AG09319 (cell line): ENCODE results near the gene IL3.

Experiments used
- DNase-seq: peaks from one replicate; pipeline ENCODE4 v3.0.0-alpha.2; 2010; ENCODE audit warnings: low read depth; ENCODE audit errors: extremely low read depth
- TF ChIP-seq, protein P1 (sequence below): IDR thresholded peaks from 2 replicates; pipeline ENCODE4 v1.5.1; 2011; ENCODE audit warnings: low read depth, mild to moderate bottlenecking, inconsistent platforms, low read length, moderate library complexity

The IL3 gene

DNA sequence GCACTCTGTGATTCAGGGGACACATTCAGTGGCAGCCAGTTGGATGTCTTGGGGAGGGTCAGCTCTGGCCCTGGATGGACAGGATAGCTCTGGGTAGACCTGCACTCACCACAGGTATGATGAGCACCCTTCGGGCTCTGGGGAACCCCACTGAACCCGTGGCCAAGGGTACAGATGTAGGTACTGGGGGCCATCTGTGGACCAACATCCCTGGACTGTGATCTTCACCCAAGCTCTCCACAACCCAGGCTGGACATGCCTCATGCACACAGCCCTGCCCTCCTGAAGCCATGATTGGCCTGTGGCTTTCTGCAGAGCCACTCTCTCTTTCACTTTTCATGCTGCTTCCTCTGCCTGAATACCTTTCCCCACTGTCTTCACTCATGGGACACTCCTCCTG lies 33.4 kb upstream of the IL3 start:
- no peak for DNase-seq

DNA sequence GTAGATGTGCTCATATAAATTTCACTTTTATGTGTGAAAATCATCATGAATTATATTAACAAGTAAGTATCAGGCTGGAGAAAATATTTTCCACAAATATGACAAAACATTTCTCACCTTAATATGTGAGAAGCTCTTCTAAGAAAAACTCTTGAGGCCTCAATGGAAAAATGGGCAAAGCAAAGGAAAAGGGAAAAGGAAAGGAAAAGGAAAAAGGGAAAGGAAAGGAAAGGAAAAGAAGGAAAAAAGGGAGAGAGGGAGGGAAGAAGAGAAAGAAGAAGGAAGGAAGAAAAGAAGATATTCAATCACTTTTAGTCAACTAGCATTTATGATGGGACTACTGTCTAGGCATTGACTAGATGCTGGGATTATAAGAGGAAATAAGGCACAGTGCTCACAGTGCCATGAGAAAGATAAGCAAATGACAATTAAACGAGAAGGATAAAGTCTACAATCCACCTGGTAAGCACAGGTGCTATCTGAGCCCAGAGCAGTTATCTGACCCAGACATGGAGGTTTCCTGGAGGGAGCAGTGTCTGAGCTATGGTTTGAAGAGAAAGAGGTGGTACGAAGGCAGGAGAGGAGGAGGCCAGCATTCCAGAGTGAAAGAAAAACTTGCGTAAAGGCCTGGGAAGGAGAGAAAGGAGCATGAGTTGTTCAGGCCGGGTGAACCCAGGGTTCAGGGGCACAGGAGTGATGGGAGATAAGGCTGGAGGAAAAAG lies 30.7 kb upstream of the IL3 start:
- TF ChIP-seq, protein P1, sequence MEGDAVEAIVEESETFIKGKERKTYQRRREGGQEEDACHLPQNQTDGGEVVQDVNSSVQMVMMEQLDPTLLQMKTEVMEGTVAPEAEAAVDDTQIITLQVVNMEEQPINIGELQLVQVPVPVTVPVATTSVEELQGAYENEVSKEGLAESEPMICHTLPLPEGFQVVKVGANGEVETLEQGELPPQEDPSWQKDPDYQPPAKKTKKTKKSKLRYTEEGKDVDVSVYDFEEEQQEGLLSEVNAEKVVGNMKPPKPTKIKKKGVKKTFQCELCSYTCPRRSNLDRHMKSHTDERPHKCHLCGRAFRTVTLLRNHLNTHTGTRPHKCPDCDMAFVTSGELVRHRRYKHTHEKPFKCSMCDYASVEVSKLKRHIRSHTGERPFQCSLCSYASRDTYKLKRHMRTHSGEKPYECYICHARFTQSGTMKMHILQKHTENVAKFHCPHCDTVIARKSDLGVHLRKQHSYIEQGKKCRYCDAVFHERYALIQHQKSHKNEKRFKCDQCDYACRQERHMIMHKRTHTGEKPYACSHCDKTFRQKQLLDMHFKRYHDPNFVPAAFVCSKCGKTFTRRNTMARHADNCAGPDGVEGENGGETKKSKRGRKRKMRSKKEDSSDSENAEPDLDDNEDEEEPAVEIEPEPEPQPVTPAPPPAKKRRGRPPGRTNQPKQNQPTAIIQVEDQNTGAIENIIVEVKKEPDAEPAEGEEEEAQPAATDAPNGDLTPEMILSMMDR = no peak
- no peak for DNase-seq

More for the DNA sequence above, 33.4 kb upstream of the IL3 start:
- TF ChIP-seq, protein P1 = no peak

DNA sequence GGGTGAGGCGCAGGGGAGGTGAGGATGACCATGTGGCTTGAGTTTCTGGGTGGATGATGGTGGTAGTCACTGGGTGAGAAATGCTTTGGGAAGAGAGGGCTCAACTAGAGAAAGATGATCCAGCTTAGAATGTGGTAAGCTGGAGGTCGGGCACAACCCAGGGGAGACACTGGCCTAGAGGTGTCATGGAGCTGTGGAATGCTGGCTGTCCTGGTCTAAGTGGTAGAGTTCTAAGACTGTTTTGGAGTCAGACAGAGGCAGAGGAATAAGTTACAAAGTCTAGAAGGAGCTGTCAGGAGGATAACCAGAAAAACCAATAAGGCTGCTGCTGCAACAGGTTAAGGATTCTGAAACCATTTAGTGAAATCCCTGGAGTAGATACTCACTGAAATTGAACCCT lies 29.8 kb upstream of the IL3 start:
- TF ChIP-seq, protein P1 = no peak
- DNase-seq = no peak

DNA sequence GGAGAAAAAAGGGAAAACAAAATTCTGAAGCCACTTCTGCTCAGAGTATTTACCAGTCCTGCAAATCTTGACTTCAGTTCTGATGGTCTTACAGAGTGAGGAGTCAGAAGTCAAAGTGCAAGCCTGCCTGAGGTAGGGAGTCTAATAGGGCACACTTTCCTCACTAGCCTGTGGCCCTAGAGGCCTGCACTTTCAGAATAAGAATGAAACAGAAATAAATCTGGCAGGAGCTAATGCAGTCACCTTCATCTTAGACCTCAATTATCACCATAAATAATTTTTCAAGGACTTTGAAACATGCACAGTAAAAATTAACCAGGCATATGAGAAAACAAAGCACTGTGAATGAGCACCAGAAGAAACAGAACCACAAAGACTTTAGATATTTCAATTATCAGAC lies 28.3 kb upstream of the IL3 start:
- TF ChIP-seq, protein P1 = no peak
- no peak for DNase-seq

DNA sequence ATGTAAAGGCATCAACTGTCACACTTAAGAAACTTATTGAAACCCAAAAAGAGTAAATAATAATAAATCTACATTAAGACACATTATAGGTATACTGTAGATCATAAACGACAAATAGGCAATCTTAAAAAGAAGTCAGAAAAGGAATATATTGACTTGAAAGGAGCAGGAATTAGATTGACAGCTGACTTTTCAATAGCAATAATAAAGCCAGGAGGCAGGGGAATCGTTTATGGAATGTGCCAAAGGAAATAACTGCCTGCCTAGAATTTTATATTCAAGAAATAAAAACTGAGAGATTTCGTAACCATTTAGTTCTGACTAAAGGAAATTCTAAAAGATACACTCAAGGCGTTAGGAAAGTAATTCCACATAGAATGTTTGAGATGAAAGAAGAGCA lies 27.3 kb upstream of the IL3 start:
- DNase-seq = no peak
- TF ChIP-seq, protein P1 = no peak

DNA sequence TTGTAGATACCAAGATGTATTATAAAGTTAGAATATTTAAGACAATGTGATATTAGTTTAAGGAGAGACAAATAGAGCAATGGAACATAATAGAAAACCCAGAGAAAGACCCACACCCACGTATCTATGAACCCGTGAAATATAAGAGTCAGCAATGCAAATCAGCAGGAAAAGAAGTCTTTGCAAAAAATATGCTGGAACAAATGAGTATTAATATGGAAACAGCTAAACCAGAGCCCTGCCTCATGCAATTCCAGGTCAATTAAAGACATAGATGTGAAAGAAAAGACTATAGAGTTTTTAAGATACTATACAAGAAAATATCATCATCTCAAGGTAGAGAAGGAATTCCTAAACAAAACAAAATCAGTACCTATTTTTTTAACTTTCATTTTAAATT lies 23.1 kb upstream of the IL3 start:
- no peak for DNase-seq
- TF ChIP-seq, protein P1 = no peak

DNA sequence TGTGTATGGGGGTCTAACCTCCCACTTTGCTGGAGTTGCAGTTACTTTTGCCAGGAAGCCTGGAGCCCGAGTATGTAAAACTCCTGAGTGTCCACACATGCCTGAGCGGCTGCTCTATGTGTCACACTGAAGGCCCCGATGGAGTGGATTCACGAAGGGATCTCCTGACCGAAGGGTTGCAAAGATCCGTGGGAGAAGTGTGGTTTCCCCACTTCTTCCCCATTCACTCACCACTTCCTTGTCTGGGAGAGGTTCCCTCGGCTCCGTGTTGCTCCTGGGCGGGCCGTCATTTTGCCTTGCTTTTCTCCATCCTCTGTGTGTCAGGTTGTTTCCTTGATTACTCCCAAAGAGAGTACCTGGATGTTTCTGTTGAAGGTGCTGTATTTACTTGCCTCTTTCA lies 16.2 kb upstream of the IL3 start:
- TF ChIP-seq, protein P1 = no peak
- no peak for DNase-seq
